Thyroid gland (tissue), 4 donors: ENCODE data around the gene OLAH. TPM values are rescaled to one million over a fixed set of nuclear protein-coding genes. Genes with fewer than 3 reads are reported as not detected.
A peak's percentile ranks its signal among the peaks of the same experiment; 100 is the strongest.

Source experiments
- DNase-seq, 2 donors: peaks; one replicate each; pipeline ENCODE4 v3.0.0-alpha.2; 2019
- H3K27ac ChIP-seq, 3 donors: fragments of 200-600 bp; sonication (generic); 1 replicate in 2 of 3; 2 replicates in 1 of 3; pipeline ENCODE4 v1.5.1; 2016 to 2019; ENCODE audit warnings: mild to moderate bottlenecking in 1 of 3, moderate library complexity in 1 of 3
- H3K27me3 ChIP-seq: fragments of 200-600 bp; sonication (generic); one replicate; pipeline ENCODE4 v1.5.1; 2019
- H3K36me3 ChIP-seq, 2 donors: fragments of 200-600 bp; sonication (generic); one replicate each; pipeline ENCODE4 v1.5.1; 2016 to 2019
- H3K4me1 ChIP-seq, 2 donors: fragments of 200-600 bp; sonication (generic); one replicate each; pipeline ENCODE4 v1.5.1; 2017 to 2019
- H3K4me3 ChIP-seq, 3 donors: fragments of 200-600 bp; sonication (generic); replicated peaks in 1 of 3; 1 replicate in 2 of 3; 2 replicates in 1 of 3; pipeline ENCODE4 v1.5.1; 2016; ENCODE audit warnings: mild to moderate bottlenecking in 1 of 3
- H3K9me3 ChIP-seq: fragments of 200-600 bp; sonication (generic); one replicate; pipeline ENCODE4 v1.5.1; 2017
- CTCF ChIP-seq, 6 experiments: fragments of 200-600 bp in 3 of 6; fragments of 450-650 bp in 3 of 6; sonication (generic) in 3 of 6; IDR thresholded peaks; one replicate each; pipeline ENCODE4 v1.5.1; 2016 to 2019; ENCODE audit warnings: antibody characterized with exemption in 6 of 6, mild to moderate bottlenecking in 2 of 6, inconsistent platforms in 1 of 6, moderate library complexity in 1 of 6
- POLR2A ChIP-seq, 2 donors: fragments of 450-650 bp; IDR thresholded peaks; one replicate each; pipeline ENCODE4 v1.6.1; 2017; ENCODE audit warnings: antibody characterized with exemption in 2 of 2, mild to moderate bottlenecking in 2 of 2, moderate library complexity in 1 of 2
- WGBS, 2 donors: methylation state at CpG; one replicate each; pipeline ENCODE4 v1.1.5; 2017; 5-methylcytosine and 5-hydroxymethylcytosine counted together
- intact Hi-C: fragments of 100-400 bp; cut with DNase I; formaldehyde crosslinking; loops from one replicate; pipeline ENCODE4 v1.15.1; 2023
- total RNA-seq, 4 donors: library from RNA; depleted of rRNA; stranded (reverse); fragments of >200 nt; gene quantifications; one replicate each; pipeline ENCODE4 v1.2.3, GENCODE V29; 2016

The OLAH gene
- total RNA-seq, 4 donors from 2014 or later: 4.8 TPM; not detected in 3

- H3K36me3 ChIP-seq: peaks cover 13 to 21% of the 10 kb centered on the region in 2 donors
- DNase-seq: no peak
- no peaks in the 10 kb centered on the region for H3K27me3 ChIP-seq
- TF ChIP-seq POLR2A (IDR thresholded peaks at IDR 0.05): no peak
- intact Hi-C loops: loop anchor here (5.0 kb wide), 1 partner anchor 148 kb away; the partner anchor contains the start of gene DCLRE1C
- no peak overlapping the region for H3K27ac ChIP-seq
- peaks cover 19 to 27% of the 10 kb centered on the region in 2 donors for H3K4me1 ChIP-seq
- no peak overlapping the region for H3K4me3 ChIP-seq
- H3K9me3 ChIP-seq: no peaks in the 10 kb centered on the region
- 75 to 84% methylated on average over 4 of the region's 4 CpGs for WGBS, 2 donors
Observed at GRCh38 chr10:15099886-15100285, 56.1 kb downstream of the OLAH start.

- Histone ChIP-seq H3K4me3 (no peak overlapping the region), H3K4me1 (peaks cover 12 to 15% of the 10 kb centered on the region in 2 donors), H3K36me3 (peaks cover 20 to 30% of the 10 kb centered on the region in 2 donors), H3K27me3 (no peaks in the 10 kb centered on the region), H3K27ac (no peak overlapping the region), H3K9me3 (no peaks in the 10 kb centered on the region)
- TF ChIP-seq CTCF (IDR thresholded peaks at IDR 0.05): no peak
- no peak for TF ChIP-seq POLR2A (IDR thresholded peaks at IDR 0.05)
- intact Hi-C loops: loop anchor here (5.0 kb wide), 1 partner anchor 151 kb away; the partner anchor contains the start of gene DCLRE1C
- DNase-seq: no peak
- 87 to 92% methylated on average over 6 to 9 of the region's 9 CpGs for WGBS, 2 donors
Observed at GRCh38 chr10:15103513-15103912, 59.8 kb downstream of the OLAH start.

GRCh38 chr10:15106352-15107013, 62.7 kb downstream of the OLAH start:
- Histone ChIP-seq H3K36me3 (peaks cover 24 to 30% of the 10 kb centered on the region in 2 donors), H3K4me3 (no peak overlapping the region), H3K27ac (no peak overlapping the region), H3K9me3 (no peaks in the 10 kb centered on the region), H3K4me1 (no peaks in the 10 kb centered on the region), H3K27me3 (no peaks in the 10 kb centered on the region)
- WGBS, 2 donors: 50 to 54% methylated on average over 8 of the region's 8 CpGs
- TF ChIP-seq CTCF (IDR thresholded peaks at IDR 0.05): peak; percentile 71 to 93 (median 82)
- TF ChIP-seq POLR2A (IDR thresholded peaks at IDR 0.05): no peak
- DNase-seq: peak; percentile 69 to 74
- intact Hi-C loops: no loop called here

GRCh38 chr10:15112657-15113056, 68.9 kb downstream of the OLAH start:
- H3K27me3 ChIP-seq: no peaks in the 10 kb centered on the region
- no peak overlapping the region for H3K4me3 ChIP-seq
- H3K27ac ChIP-seq: no peak overlapping the region
- peaks cover 0 to 9% of the 10 kb centered on the region in 2 donors for H3K36me3 ChIP-seq
- 92 to 94% methylated on average over 13 of the region's 13 CpGs for WGBS, 2 donors
- no peak for DNase-seq
- intact Hi-C loops: no loop called here
- no peaks in the 10 kb centered on the region for H3K9me3 ChIP-seq
- no peaks in the 10 kb centered on the region for H3K4me1 ChIP-seq
- TF ChIP-seq POLR2A (IDR thresholded peaks at IDR 0.05) (no peak), CTCF (IDR thresholded peaks at IDR 0.05) (no peak)

GRCh38 chr10:15113766-15114165, 70.0 kb downstream of the OLAH start:
- Histone ChIP-seq H3K36me3 (peaks cover 0 to 10% of the 10 kb centered on the region in 2 donors), H3K27me3 (no peaks in the 10 kb centered on the region), H3K4me1 (no peaks in the 10 kb centered on the region), H3K9me3 (no peaks in the 10 kb centered on the region), H3K27ac (no peak overlapping the region), H3K4me3 (no peak overlapping the region)
- intact Hi-C loops: no loop called here
- no peak for DNase-seq
- WGBS, 2 donors: 89 to 95% methylated on average over 4 of the region's 4 CpGs
- no peak for TF ChIP-seq POLR2A (IDR thresholded peaks at IDR 0.05)
- TF ChIP-seq CTCF (IDR thresholded peaks at IDR 0.05): no peak
